ENCODE data around the gene FOXN3.

Gene FOXN3

GRCh38 chr14:89416002-89416995, 734 bp downstream of the FOXN3 start:
- TF ChIP-seq JUND (IDR thresholded peaks at IDR 0.05; ENCODE audit: low read depth), result no peak
- in situ Hi-C loops (cut with HindIII; ENCODE audit: low pct_unique_long_range_greater_than_20kb, low sequenced_read_pairs), result no loop called here
- peak; percentile 100 for DNase-seq (ENCODE audit: low read depth in 1 of 2, low spot score in 1 of 2)

GRCh38 chr14:89415159-89415558, 1.9 kb downstream of the FOXN3 start:
- no peak for TF ChIP-seq JUND (IDR thresholded peaks at IDR 0.05; ENCODE audit: low read depth)
- no peak for DNase-seq (ENCODE audit: low read depth in 1 of 2, low spot score in 1 of 2)
- in situ Hi-C loops (cut with HindIII; ENCODE audit: low pct_unique_long_range_greater_than_20kb, low sequenced_read_pairs), result no loop called here

GRCh38 chr14:89411976-89412375, 5.1 kb downstream of the FOXN3 start:
- DNase-seq (ENCODE audit: low read depth in 1 of 2, low spot score in 1 of 2), result no peak
- in situ Hi-C loops (cut with HindIII; ENCODE audit: low pct_unique_long_range_greater_than_20kb, low sequenced_read_pairs), result no loop called here
- no peak for TF ChIP-seq JUND (IDR thresholded peaks at IDR 0.05; ENCODE audit: low read depth)

GRCh38 chr14:89409961-89410360, 7.1 kb downstream of the FOXN3 start:
- no peak for DNase-seq (ENCODE audit: low read depth in 1 of 2, low spot score in 1 of 2)
- no peak for TF ChIP-seq JUND (IDR thresholded peaks at IDR 0.05; ENCODE audit: low read depth)
- in situ Hi-C loops (cut with HindIII; ENCODE audit: low pct_unique_long_range_greater_than_20kb, low sequenced_read_pairs), result no loop called here

- TF ChIP-seq JUND (IDR thresholded peaks at IDR 0.05; ENCODE audit: low read depth), result no peak
- DNase-seq (ENCODE audit: low read depth in 1 of 2, low spot score in 1 of 2), result peak in 1 of 2 experiments; percentile 27
- in situ Hi-C loops (cut with HindIII; ENCODE audit: low pct_unique_long_range_greater_than_20kb, low sequenced_read_pairs), result no loop called here
Measured at GRCh38 chr14:89408907-89409700, 7.9 kb downstream of the FOXN3 start.

GRCh38 chr14:89407856-89408255, 9.2 kb downstream of the FOXN3 start:
- no peak for TF ChIP-seq JUND (IDR thresholded peaks at IDR 0.05; ENCODE audit: low read depth)
- in situ Hi-C loops (cut with HindIII; ENCODE audit: low pct_unique_long_range_greater_than_20kb, low sequenced_read_pairs), result no loop called here
- DNase-seq (ENCODE audit: low read depth in 1 of 2, low spot score in 1 of 2), result no peak

GRCh38 chr14:89406941-89407340, 10.1 kb downstream of the FOXN3 start:
- in situ Hi-C loops (cut with HindIII; ENCODE audit: low pct_unique_long_range_greater_than_20kb, low sequenced_read_pairs), result no loop called here
- no peak for TF ChIP-seq JUND (IDR thresholded peaks at IDR 0.05; ENCODE audit: low read depth)
- DNase-seq (ENCODE audit: low read depth in 1 of 2, low spot score in 1 of 2), result no peak

- no peak for DNase-seq (ENCODE audit: low read depth in 1 of 2, low spot score in 1 of 2)
- TF ChIP-seq JUND (IDR thresholded peaks at IDR 0.05; ENCODE audit: low read depth), result no peak
- in situ Hi-C loops (cut with HindIII; ENCODE audit: low pct_unique_long_range_greater_than_20kb, low sequenced_read_pairs), result no loop called here
Measured at GRCh38 chr14:89406361-89406760, 10.7 kb downstream of the FOXN3 start.

GRCh38 chr14:89405712-89406111, 11.3 kb downstream of the FOXN3 start:
- no peak for DNase-seq (ENCODE audit: low read depth in 1 of 2, low spot score in 1 of 2)
- in situ Hi-C loops (cut with HindIII; ENCODE audit: low pct_unique_long_range_greater_than_20kb, low sequenced_read_pairs), result no loop called here
- no peak for TF ChIP-seq JUND (IDR thresholded peaks at IDR 0.05; ENCODE audit: low read depth)

- DNase-seq (ENCODE audit: low read depth in 1 of 2, low spot score in 1 of 2), result no peak
- in situ Hi-C loops (cut with HindIII; ENCODE audit: low pct_unique_long_range_greater_than_20kb, low sequenced_read_pairs), result no loop called here
- TF ChIP-seq JUND (IDR thresholded peaks at IDR 0.05; ENCODE audit: low read depth), result no peak
Measured at GRCh38 chr14:89402363-89402762, 14.7 kb downstream of the FOXN3 start.

GRCh38 chr14:89401761-89402160, 15.3 kb downstream of the FOXN3 start:
- in situ Hi-C loops (cut with HindIII; ENCODE audit: low pct_unique_long_range_greater_than_20kb, low sequenced_read_pairs), result no loop called here
- TF ChIP-seq JUND (IDR thresholded peaks at IDR 0.05; ENCODE audit: low read depth), result no peak
- no peak for DNase-seq (ENCODE audit: low read depth in 1 of 2, low spot score in 1 of 2)

GRCh38 chr14:89401241-89401640, 15.8 kb downstream of the FOXN3 start:
- in situ Hi-C loops (cut with HindIII; ENCODE audit: low pct_unique_long_range_greater_than_20kb, low sequenced_read_pairs), result no loop called here
- DNase-seq (ENCODE audit: low read depth in 1 of 2, low spot score in 1 of 2), result no peak
- TF ChIP-seq JUND (IDR thresholded peaks at IDR 0.05; ENCODE audit: low read depth), result no peak

GRCh38 chr14:89400529-89400928, 16.5 kb downstream of the FOXN3 start:
- in situ Hi-C loops (cut with HindIII; ENCODE audit: low pct_unique_long_range_greater_than_20kb, low sequenced_read_pairs), result no loop called here
- TF ChIP-seq JUND (IDR thresholded peaks at IDR 0.05; ENCODE audit: low read depth), result no peak
- no peak for DNase-seq (ENCODE audit: low read depth in 1 of 2, low spot score in 1 of 2)

All from T47D (cell line).